HEK293 (cell line): ENCODE results near the gene GP9.

Experiments
- CTCF ChIA-PET: fragments of 350-600 bp; formaldehyde crosslinking; extraction: SDS; loops from one replicate; lab custom pipeline; 2021; ENCODE audit warnings: antibody characterized with exemption; lab: Yijun Ruan, JAX
- POLR2A ChIA-PET: fragments of 300-600 bp; formaldehyde crosslinking; extraction: SDS; loops from one replicate; lab custom pipeline; 2020; ENCODE audit warnings: antibody characterized with exemption, inconsistent platforms; lab: Yijun Ruan, JAX
- H3K27ac ChIP-seq: fragments of 200-500 bp; sonication (Bioruptor generic); 2 replicates; pipeline ENCODE4 v1.5.1; 2014; ENCODE audit warnings: low read depth, low read length, control low read depth, inconsistent platforms; ENCODE audit errors: extremely low read depth
- H3K36me3 ChIP-seq, 2 experiments: fragments of 200-500 bp in 1 of 2; sonication (Bioruptor generic) in 1 of 2; 1 replicate in 1 of 2; 2 replicates in 1 of 2; pipeline ENCODE4 v1.5.1; 2014 to 2017; ENCODE audit warnings: inconsistent platforms in 2 of 2, low read length in 2 of 2; ENCODE audit not compliant: control insufficient read depth in 2 of 2, insufficient read depth in 1 of 2
- H3K4me1 ChIP-seq: fragments of 200-500 bp; sonication (Bioruptor generic); 2 replicates; pipeline ENCODE4 v1.5.1; 2014; ENCODE audit warnings: mild to moderate bottlenecking, low read length, inconsistent platforms; ENCODE audit not compliant: control insufficient read depth, insufficient read depth
- H3K4me3 ChIP-seq: 2 replicates; pipeline ENCODE4 v1.5.1; 2011; ENCODE audit warnings: low read depth, mild to moderate bottlenecking, control low read depth, low read length, moderate library complexity
- H3K9me3 ChIP-seq: fragments of 200-500 bp; sonication (Bioruptor generic); 2 replicates; pipeline ENCODE4 v1.5.1; 2014; ENCODE audit warnings: low read depth, low read length, inconsistent platforms; ENCODE audit not compliant: control insufficient read depth, insufficient read depth
- FEZF1 ChIP-seq: fragments of 450-650 bp; formaldehyde crosslinking; IDR thresholded peaks from 2 replicates; pipeline ENCODE4 v1.5.1; 2016; ENCODE audit warnings: missing biosample characterization, missing genetic modification characterization
- MEIS1 ChIP-seq: sonication (generic); formaldehyde crosslinking; IDR thresholded peaks from 2 replicates; pipeline ENCODE4 v1.8.1; 2022; ENCODE audit warnings: missing genetic modification reagents, mild to moderate bottlenecking, borderline replicate concordance
- MZF1 ChIP-seq: fragments of 450-650 bp; formaldehyde crosslinking; IDR thresholded peaks from 2 replicates; pipeline ENCODE4 v1.5.1; 2017; ENCODE audit warnings: missing biosample characterization, missing genetic modification characterization, borderline replicate concordance
- PRDM1 ChIP-seq: fragments of 450-650 bp; formaldehyde crosslinking; IDR thresholded peaks from 2 replicates; pipeline ENCODE4; 2016; ENCODE audit warnings: missing biosample characterization, missing genetic modification characterization
- ZNF155 ChIP-seq: fragments of 450-650 bp; formaldehyde crosslinking; IDR thresholded peaks from 2 replicates; pipeline ENCODE4 v1.5.1; 2016; ENCODE audit warnings: missing biosample characterization, missing genetic modification characterization
- ZNF175 ChIP-seq: fragments of 450-650 bp; formaldehyde crosslinking; IDR thresholded peaks from 2 replicates; pipeline ENCODE4 v1.5.1; 2016; ENCODE audit warnings: missing biosample characterization, missing genetic modification characterization
- ZNF2 ChIP-seq: fragments of 450-650 bp; formaldehyde crosslinking; IDR thresholded peaks from 2 replicates; pipeline ENCODE4 v1.5.1; 2016; ENCODE audit warnings: missing biosample characterization, missing genetic modification characterization
- ZNF37A ChIP-seq: fragments of 450-650 bp; IDR thresholded peaks from 2 replicates; pipeline ENCODE4 v1.5.1; 2018; ENCODE audit warnings: missing biosample characterization, missing genetic modification characterization
- ZNF521 ChIP-seq: fragments of 450-650 bp; formaldehyde crosslinking; IDR thresholded peaks from 2 replicates; pipeline ENCODE4 v1.5.1; 2017; ENCODE audit warnings: missing biosample characterization, mild to moderate bottlenecking, missing genetic modification characterization
- ZNF555 ChIP-seq: fragments of 450-650 bp; formaldehyde crosslinking; conservative IDR thresholded peaks from 2 replicates; pipeline ENCODE4 v1.5.1; 2017; ENCODE audit warnings: missing biosample characterization, mild to moderate bottlenecking, missing genetic modification characterization, inconsistent platforms
- ZNF768 ChIP-seq: fragments of 450-650 bp; formaldehyde crosslinking; IDR thresholded peaks from 2 replicates; pipeline ENCODE4 v1.5.1; 2018; ENCODE audit warnings: missing biosample characterization, mild to moderate bottlenecking, missing genetic modification characterization
- ZNF830 ChIP-seq: fragments of 450-650 bp; IDR thresholded peaks from 2 replicates; pipeline ENCODE4 v1.5.0; 2018; ENCODE audit warnings: missing biosample characterization, missing genetic modification characterization, low read depth, mild to moderate bottlenecking, moderate library complexity
- TF ChIP-seq, protein P1 (sequence below): fragments of 450-650 bp; formaldehyde crosslinking; IDR thresholded peaks from 2 replicates; pipeline ENCODE4 v1.5.1; 2016; ENCODE audit warnings: missing biosample characterization, missing genetic modification characterization
- TF ChIP-seq, protein P2 (sequence below): fragments of 450-650 bp; formaldehyde crosslinking; IDR thresholded peaks from 2 replicates; pipeline ENCODE4 v1.5.1; 2017; ENCODE audit warnings: missing biosample characterization, missing genetic modification characterization
- TF ChIP-seq, protein P3 (sequence below): fragments of 450-650 bp; formaldehyde crosslinking; IDR thresholded peaks from 2 replicates; pipeline ENCODE4 v1.5.1; 2016; ENCODE audit warnings: missing biosample characterization, missing genetic modification characterization
- TF ChIP-seq, protein P4 (sequence below): fragments of 450-650 bp; formaldehyde crosslinking; IDR thresholded peaks from 2 replicates; pipeline ENCODE4 v1.5.1; 2016; ENCODE audit warnings: missing biosample characterization, missing genetic modification characterization
- TF ChIP-seq, protein P5 (sequence below): fragments of 450-650 bp; formaldehyde crosslinking; IDR thresholded peaks from 2 replicates; pipeline ENCODE4 v1.5.1; 2016; ENCODE audit warnings: missing biosample characterization, missing genetic modification characterization, borderline replicate concordance
- TF ChIP-seq, protein P6 (sequence below): fragments of 450-650 bp; formaldehyde crosslinking; IDR thresholded peaks from 2 replicates; pipeline ENCODE4 v1.5.1; 2016; ENCODE audit warnings: missing biosample characterization, missing genetic modification characterization
- TF ChIP-seq, protein P7 (sequence below): fragments of 450-650 bp; formaldehyde crosslinking; IDR thresholded peaks from 2 replicates; pipeline ENCODE4 v1.5.1; 2017; ENCODE audit warnings: missing biosample characterization, missing genetic modification characterization

The GP9 gene

DNA sequence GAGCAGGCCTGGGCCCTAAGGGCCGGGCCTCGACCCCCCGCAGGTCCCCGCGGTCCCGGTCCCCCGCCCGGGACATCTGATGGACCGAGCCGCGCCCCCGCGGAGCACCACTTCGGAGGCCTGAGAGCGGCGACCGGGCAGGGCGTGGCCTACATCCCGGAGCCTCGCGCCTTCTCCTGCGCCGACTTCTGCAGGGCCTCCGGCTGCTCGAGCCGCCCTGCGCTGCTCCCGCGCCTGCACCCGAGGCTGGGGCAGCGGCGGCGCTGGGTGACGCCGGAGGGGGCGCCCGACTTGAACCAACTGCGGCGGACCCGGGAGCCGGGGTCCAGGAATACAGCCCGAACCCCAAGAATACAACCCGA is 14.9 kb upstream of the GP9 start (continued):
- TF ChIP-seq, protein P1, sequence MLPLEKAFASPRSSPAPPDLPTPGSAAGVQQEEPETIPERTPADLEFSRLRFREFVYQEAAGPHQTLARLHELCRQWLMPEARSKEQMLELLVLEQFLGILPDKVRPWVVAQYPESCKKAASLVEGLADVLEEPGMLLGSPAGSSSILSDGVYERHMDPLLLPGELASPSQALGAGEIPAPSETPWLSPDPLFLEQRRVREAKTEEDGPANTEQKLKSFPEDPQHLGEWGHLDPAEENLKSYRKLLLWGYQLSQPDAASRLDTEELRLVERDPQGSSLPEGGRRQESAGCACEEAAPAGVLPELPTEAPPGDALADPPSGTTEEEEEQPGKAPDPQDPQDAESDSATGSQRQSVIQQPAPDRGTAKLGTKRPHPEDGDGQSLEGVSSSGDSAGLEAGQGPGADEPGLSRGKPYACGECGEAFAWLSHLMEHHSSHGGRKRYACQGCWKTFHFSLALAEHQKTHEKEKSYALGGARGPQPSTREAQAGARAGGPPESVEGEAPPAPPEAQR (tag by site-specific recombination) = no peak
- TF ChIP-seq, protein P2, sequence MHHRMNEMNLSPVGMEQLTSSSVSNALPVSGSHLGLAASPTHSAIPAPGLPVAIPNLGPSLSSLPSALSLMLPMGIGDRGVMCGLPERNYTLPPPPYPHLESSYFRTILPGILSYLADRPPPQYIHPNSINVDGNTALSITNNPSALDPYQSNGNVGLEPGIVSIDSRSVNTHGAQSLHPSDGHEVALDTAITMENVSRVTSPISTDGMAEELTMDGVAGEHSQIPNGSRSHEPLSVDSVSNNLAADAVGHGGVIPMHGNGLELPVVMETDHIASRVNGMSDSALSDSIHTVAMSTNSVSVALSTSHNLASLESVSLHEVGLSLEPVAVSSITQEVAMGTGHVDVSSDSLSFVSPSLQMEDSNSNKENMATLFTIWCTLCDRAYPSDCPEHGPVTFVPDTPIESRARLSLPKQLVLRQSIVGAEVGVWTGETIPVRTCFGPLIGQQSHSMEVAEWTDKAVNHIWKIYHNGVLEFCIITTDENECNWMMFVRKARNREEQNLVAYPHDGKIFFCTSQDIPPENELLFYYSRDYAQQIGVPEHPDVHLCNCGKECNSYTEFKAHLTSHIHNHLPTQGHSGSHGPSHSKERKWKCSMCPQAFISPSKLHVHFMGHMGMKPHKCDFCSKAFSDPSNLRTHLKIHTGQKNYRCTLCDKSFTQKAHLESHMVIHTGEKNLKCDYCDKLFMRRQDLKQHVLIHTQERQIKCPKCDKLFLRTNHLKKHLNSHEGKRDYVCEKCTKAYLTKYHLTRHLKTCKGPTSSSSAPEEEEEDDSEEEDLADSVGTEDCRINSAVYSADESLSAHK (tag by site-specific recombination) = no peak
- TF ChIP-seq ZNF555 (tag by site-specific recombination) (no peak), ZNF830 (tag by site-specific recombination) (no peak), FEZF1 (tag by site-specific recombination) (no peak)
- TF ChIP-seq, protein P3, sequence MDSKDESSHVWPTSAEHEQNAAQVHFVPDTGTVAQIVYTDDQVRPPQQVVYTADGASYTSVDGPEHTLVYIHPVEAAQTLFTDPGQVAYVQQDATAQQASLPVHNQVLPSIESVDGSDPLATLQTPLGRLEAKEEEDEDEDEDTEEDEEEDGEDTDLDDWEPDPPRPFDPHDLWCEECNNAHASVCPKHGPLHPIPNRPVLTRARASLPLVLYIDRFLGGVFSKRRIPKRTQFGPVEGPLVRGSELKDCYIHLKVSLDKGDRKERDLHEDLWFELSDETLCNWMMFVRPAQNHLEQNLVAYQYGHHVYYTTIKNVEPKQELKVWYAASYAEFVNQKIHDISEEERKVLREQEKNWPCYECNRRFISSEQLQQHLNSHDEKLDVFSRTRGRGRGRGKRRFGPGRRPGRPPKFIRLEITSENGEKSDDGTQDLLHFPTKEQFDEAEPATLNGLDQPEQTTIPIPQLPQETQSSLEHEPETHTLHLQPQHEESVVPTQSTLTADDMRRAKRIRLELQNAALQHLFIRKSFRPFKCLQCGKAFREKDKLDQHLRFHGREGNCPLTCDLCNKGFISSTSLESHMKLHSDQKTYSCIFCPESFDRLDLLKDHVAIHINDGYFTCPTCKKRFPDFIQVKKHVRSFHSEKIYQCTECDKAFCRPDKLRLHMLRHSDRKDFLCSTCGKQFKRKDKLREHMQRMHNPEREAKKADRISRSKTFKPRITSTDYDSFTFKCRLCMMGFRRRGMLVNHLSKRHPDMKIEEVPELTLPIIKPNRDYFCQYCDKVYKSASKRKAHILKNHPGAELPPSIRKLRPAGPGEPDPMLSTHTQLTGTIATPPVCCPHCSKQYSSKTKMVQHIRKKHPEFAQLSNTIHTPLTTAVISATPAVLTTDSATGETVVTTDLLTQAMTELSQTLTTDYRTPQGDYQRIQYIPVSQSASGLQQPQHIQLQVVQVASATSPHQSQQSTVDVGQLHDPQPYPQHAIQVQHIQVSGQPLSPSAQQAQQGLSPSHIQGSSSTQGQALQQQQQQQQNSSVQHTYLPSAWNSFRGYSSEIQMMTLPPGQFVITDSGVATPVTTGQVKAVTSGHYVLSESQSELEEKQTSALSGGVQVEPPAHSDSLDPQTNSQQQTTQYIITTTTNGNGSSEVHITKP (tag by site-specific recombination) = no peak
- TF ChIP-seq, protein P4, sequence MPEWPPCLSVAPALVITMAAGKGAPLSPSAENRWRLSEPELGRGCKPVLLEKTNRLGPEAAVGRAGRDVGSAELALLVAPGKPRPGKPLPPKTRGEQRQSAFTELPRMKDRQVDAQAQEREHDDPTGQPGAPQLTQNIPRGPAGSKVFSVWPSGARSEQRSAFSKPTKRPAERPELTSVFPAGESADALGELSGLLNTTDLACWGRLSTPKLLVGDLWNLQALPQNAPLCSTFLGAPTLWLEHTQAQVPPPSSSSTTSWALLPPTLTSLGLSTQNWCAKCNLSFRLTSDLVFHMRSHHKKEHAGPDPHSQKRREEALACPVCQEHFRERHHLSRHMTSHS (tag by site-specific recombination) = no peak

DNA sequence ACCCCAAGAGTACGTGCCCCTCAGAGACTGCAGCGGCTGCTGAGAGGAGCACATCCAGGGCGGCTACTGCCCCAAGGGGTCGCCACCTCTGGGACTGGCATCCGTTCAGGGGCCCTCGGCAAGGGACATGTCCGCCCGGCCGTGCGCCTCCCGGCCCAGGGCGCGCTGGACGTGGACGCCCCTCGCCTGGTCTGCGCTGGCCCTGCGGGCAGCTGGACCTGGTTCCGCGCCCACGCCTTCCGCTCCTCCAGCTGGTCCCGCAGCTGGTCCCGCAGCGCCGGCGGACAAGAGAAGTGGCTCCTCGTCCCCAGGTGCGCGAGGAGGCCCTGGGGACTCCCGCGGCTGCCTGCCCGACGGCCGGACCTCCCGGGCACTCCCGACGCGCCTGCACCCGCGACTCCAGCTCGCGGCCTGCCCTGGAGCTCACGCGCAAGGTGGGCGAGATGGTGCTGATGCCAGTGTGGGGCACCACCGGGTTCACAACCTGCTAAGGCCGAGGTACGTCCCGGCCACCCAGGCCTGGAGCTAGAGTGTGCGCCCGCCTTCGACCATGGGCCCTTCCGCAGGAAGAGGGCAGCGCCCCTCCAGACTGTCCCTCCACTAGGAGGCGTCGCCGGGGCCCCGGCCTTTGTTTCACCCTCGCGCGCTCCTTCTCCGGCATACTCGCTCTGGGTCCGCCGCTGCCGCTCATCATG is 14.4 kb upstream of the GP9 start:
- POLR2A ChIA-PET = no interaction called here
- H3K36me3 ChIP-seq = no peaks in the 10 kb centered on the region
- no peak overlapping the region for H3K27ac ChIP-seq
- no peak overlapping the region for H3K4me3 ChIP-seq
- H3K4me1 ChIP-seq = no peaks in the 10 kb centered on the region
- no peaks in the 10 kb centered on the region for H3K9me3 ChIP-seq
- CTCF ChIA-PET = interaction anchor here (0.6 kb wide), 1 partner anchor 18 kb away, joined by 4 read pairs; no protein-coding TSS in a partner anchor
- TF ChIP-seq PRDM1 (tag by site-specific recombination) (no peak), MEIS1 (no peak), ZNF175 (tag by site-specific recombination) (no peak), ZNF155 (no peak), ZNF521 (no peak), ZNF768 (no peak), ZNF37A (tag by site-specific recombination) (no peak), MZF1 (no peak), ZNF2 (tag by site-specific recombination) (no peak)
- TF ChIP-seq, protein P4 (tag by site-specific recombination) = no peak
- TF ChIP-seq, protein P5, sequence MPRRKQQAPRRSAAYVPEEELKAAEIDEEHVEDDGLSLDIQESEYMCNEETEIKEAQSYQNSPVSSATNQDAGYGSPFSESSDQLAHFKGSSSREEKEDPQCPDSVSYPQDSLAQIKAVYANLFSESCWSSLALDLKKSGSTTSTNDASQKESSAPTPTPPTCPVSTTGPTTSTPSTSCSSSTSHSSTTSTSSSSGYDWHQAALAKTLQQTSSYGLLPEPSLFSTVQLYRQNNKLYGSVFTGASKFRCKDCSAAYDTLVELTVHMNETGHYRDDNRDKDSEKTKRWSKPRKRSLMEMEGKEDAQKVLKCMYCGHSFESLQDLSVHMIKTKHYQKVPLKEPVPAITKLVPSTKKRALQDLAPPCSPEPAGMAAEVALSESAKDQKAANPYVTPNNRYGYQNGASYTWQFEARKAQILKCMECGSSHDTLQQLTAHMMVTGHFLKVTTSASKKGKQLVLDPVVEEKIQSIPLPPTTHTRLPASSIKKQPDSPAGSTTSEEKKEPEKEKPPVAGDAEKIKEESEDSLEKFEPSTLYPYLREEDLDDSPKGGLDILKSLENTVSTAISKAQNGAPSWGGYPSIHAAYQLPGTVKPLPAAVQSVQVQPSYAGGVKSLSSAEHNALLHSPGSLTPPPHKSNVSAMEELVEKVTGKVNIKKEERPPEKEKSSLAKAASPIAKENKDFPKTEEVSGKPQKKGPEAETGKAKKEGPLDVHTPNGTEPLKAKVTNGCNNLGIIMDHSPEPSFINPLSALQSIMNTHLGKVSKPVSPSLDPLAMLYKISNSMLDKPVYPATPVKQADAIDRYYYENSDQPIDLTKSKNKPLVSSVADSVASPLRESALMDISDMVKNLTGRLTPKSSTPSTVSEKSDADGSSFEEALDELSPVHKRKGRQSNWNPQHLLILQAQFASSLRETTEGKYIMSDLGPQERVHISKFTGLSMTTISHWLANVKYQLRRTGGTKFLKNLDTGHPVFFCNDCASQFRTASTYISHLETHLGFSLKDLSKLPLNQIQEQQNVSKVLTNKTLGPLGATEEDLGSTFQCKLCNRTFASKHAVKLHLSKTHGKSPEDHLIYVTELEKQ (tag by site-specific recombination) = no peak
- TF ChIP-seq, protein P6, sequence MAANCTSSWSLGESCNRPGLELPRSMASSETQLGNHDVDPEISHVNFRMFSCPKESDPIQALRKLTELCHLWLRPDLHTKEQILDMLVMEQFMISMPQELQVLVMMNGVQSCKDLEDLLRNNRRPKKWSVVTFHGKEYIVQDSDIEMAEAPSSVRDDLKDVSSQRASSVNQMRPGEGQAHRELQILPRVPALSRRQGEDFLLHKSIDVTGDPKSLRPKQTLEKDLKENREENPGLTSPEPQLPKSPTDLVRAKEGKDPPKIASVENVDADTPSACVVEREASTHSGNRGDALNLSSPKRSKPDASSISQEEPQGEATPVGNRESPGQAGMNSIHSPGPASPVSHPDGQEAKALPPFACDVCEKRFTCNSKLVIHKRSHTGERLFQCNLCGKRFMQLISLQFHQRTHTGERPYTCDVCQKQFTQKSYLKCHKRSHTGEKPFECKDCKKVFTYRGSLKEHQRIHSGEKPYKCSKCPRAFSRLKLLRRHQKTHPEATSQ (tag by site-specific recombination) = no peak
- TF ChIP-seq, protein P7, sequence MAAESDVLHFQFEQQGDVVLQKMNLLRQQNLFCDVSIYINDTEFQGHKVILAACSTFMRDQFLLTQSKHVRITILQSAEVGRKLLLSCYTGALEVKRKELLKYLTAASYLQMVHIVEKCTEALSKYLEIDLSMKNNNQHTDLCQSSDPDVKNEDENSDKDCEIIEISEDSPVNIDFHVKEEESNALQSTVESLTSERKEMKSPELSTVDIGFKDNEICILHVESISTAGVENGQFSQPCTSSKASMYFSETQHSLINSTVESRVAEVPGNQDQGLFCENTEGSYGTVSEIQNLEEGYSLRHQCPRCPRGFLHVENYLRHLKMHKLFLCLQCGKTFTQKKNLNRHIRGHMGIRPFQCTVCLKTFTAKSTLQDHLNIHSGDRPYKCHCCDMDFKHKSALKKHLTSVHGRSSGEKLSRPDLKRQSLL = no peak
